ENCODE results near the gene TLCD4.

Gene TLCD4

GRCh38 chr1:95113684-95114083, 3.5 kb upstream of the TLCD4 start:
- Histone ChIP-seq H3K27ac (ENCODE audit: low read depth, low read length) (no peak overlapping the region), H3K27me3 (ENCODE audit: control insufficient read depth, low read length) (peaks cover 31% of the 10 kb centered on the region), H4K20me1 (ENCODE audit: control insufficient read depth, insufficient read depth, low read depth, low read length) (no peaks in the 10 kb centered on the region), H3K4me1 (ENCODE audit: control insufficient read depth, low read length) (peaks cover 9% of the 10 kb centered on the region), H3K79me2 (ENCODE audit: control insufficient read depth, low read length) (no peaks in the 10 kb centered on the region), H3K36me3 (ENCODE audit: control insufficient read depth, low read length) (no peaks in the 10 kb centered on the region), H3K9me2 (replicated peaks; ENCODE audit: control insufficient read depth, low read length) (no peaks in the 10 kb centered on the region), H3K4me2 (ENCODE audit: low read length) (no peak overlapping the region), H3K9me3 (ENCODE audit: control insufficient read depth, insufficient read depth, low read length) (no peaks in the 10 kb centered on the region), H3K4me3 (ENCODE audit: low read length) (no peak overlapping the region), H3F3A (ENCODE audit: control insufficient read depth, insufficient read depth) (no peaks in the 10 kb centered on the region)
- no peak for TF ChIP-seq CTCF (IDR thresholded peaks at IDR 0.05; ENCODE audit: low read depth, low read length, poor library complexity, severe bottlenecking)
- TF ChIP-seq EZH2phosphoT487 (IDR thresholded peaks at IDR 0.05; ENCODE audit: borderline replicate concordance, low read length): no peak

GRCh38 chr1:95115708-95116137, 1.4 kb upstream of the TLCD4 start:
- no peaks in the 10 kb centered on the region for H3K9me2 ChIP-seq (replicated peaks; ENCODE audit: control insufficient read depth, low read length)
- H3K4me1 ChIP-seq (ENCODE audit: control insufficient read depth, low read length): peaks cover 9% of the 10 kb centered on the region
- no peaks in the 10 kb centered on the region for H3K79me2 ChIP-seq (ENCODE audit: control insufficient read depth, low read length)
- TF ChIP-seq CTCF (IDR thresholded peaks at IDR 0.05; ENCODE audit: low read depth, low read length, poor library complexity, severe bottlenecking) (no peak), EZH2phosphoT487 (IDR thresholded peaks at IDR 0.05; ENCODE audit: borderline replicate concordance, low read length) (no peak)
- H3K4me2 ChIP-seq (ENCODE audit: low read length): no peak overlapping the region
- no peak overlapping the region for H3K4me3 ChIP-seq (ENCODE audit: low read length)
- H3K9me3 ChIP-seq (ENCODE audit: control insufficient read depth, insufficient read depth, low read length): no peaks in the 10 kb centered on the region
- no peaks in the 10 kb centered on the region for H3F3A ChIP-seq (ENCODE audit: control insufficient read depth, insufficient read depth)
- no peak overlapping the region for H3K27ac ChIP-seq (ENCODE audit: low read depth, low read length)
- no peaks in the 10 kb centered on the region for H3K36me3 ChIP-seq (ENCODE audit: control insufficient read depth, low read length)
- no peaks in the 10 kb centered on the region for H4K20me1 ChIP-seq (ENCODE audit: control insufficient read depth, insufficient read depth, low read depth, low read length)
- peaks cover 46% of the 10 kb centered on the region for H3K27me3 ChIP-seq (ENCODE audit: control insufficient read depth, low read length)

- peaks cover 9% of the 10 kb centered on the region for H3K4me1 ChIP-seq (ENCODE audit: control insufficient read depth, low read length)
- H3K4me3 ChIP-seq (ENCODE audit: low read length): peak overlapping the region; percentile 67
- no peaks in the 10 kb centered on the region for H3K36me3 ChIP-seq (ENCODE audit: control insufficient read depth, low read length)
- H3K9me3 ChIP-seq (ENCODE audit: control insufficient read depth, insufficient read depth, low read length): no peaks in the 10 kb centered on the region
- H3F3A ChIP-seq (ENCODE audit: control insufficient read depth, insufficient read depth): no peaks in the 10 kb centered on the region
- H3K4me2 ChIP-seq (ENCODE audit: low read length): peak overlapping the region; percentile 76
- TF ChIP-seq EZH2phosphoT487 (IDR thresholded peaks at IDR 0.05; ENCODE audit: borderline replicate concordance, low read length): no peak
- TF ChIP-seq CTCF (IDR thresholded peaks at IDR 0.05; ENCODE audit: low read depth, low read length, poor library complexity, severe bottlenecking): peak; percentile 69
- H3K9me2 ChIP-seq (replicated peaks; ENCODE audit: control insufficient read depth, low read length): no peaks in the 10 kb centered on the region
- no peaks in the 10 kb centered on the region for H3K79me2 ChIP-seq (ENCODE audit: control insufficient read depth, low read length)
- no peak overlapping the region for H3K27ac ChIP-seq (ENCODE audit: low read depth, low read length)
- peaks cover 46% of the 10 kb centered on the region for H3K27me3 ChIP-seq (ENCODE audit: control insufficient read depth, low read length)
- H4K20me1 ChIP-seq (ENCODE audit: control insufficient read depth, insufficient read depth, low read depth, low read length): no peaks in the 10 kb centered on the region
Observed at GRCh38 chr1:95116580-95117206, 462 bp upstream of the TLCD4 start.
